Bronchial epithelial cell (primary cell): ENCODE measurements around the gene PLOD3. TPM values are rescaled to one million over a fixed set of nuclear protein-coding genes. Genes with fewer than 3 reads are reported as not detected.

Source experiments
- DNase-seq: peaks from one replicate; pipeline ENCODE4 v3.0.0-alpha.2; 2010; ENCODE audit warnings: low read depth
- FAIRE-seq: peaks from 2 replicates; lab custom pipeline; 2011; peaks lifted over from hg19 to GRCh38; lab: Jason Lieb, UNC
- H3K27me3 ChIP-seq: 2 replicates; pipeline ENCODE4 v1.5.1; 2011; ENCODE audit warnings: low read length; ENCODE audit not compliant: control insufficient read depth, insufficient read depth
- H3K36me3 ChIP-seq: 2 replicates; pipeline ENCODE4 v1.5.1; 2011; ENCODE audit warnings: low read length; ENCODE audit not compliant: control insufficient read depth, insufficient read depth
- H3K4me3 ChIP-seq: 2 replicates; pipeline ENCODE4 v1.5.1; 2011; ENCODE audit warnings: mild to moderate bottlenecking, low read depth, low read length, control low read depth
- total RNA-seq: library from RNA; depleted of rRNA; stranded (reverse); fragments of >200 nt; gene quantifications from 2 replicates; pipeline ENCODE4 v1.2.1, GENCODE V29; 2014
- TF ChIP-seq, protein P1 (sequence below): IDR thresholded peaks from 2 replicates; pipeline ENCODE4 v1.5.1; 2011; ENCODE audit warnings: mild to moderate bottlenecking, moderate library complexity, low read length, control low read depth, inconsistent platforms; ENCODE audit not compliant: insufficient read depth, severe bottlenecking

PLOD3 gene
- total RNA-seq, 1 donor from 2014 or later: 27.9 TPM

DNA sequence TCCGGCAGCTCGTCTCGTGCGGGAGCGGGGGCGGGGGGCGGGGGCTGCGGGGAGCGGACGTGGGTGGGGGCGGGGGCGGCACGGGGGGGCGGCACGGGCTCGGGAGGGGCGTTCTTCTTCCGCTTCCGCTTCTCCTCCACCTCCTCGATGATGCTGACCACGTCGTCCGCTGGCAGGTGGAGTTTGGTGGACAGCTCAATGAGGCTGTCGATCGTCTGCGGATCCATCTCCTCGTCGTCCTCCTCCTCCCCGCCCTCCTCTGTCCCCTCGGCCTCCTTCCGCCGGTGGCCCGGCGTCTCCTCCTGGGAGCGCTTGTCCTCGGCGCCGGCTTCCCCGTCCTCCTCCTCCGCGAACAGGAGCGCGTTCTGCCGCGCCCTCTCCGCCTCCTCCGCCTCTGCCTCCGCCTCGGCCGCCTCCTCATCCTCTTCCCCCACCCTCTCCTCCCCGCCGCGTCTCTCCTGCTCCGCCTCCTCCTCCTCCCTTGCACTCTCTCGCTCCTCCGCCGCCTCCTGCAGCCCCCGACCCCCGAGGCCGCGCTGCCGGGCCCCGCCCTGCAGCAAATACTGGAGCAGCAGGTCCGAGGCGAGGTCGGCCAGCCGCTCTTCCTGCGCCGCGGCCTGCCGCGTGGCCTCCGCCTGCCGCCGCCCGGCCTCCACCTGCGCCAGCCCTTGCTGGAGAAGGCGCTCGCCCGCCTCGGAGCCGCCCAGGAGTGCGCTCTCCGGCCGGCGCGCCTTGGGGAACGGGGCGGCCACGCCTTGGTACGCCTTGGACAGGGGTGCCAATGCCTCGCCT is 53.9 kb downstream of the PLOD3 start:
- DNase-seq: no peak
- H3K27me3 ChIP-seq: peaks cover 14% of the 10 kb centered on the region
- no peak for FAIRE-seq
- TF ChIP-seq, protein P1, sequence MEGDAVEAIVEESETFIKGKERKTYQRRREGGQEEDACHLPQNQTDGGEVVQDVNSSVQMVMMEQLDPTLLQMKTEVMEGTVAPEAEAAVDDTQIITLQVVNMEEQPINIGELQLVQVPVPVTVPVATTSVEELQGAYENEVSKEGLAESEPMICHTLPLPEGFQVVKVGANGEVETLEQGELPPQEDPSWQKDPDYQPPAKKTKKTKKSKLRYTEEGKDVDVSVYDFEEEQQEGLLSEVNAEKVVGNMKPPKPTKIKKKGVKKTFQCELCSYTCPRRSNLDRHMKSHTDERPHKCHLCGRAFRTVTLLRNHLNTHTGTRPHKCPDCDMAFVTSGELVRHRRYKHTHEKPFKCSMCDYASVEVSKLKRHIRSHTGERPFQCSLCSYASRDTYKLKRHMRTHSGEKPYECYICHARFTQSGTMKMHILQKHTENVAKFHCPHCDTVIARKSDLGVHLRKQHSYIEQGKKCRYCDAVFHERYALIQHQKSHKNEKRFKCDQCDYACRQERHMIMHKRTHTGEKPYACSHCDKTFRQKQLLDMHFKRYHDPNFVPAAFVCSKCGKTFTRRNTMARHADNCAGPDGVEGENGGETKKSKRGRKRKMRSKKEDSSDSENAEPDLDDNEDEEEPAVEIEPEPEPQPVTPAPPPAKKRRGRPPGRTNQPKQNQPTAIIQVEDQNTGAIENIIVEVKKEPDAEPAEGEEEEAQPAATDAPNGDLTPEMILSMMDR: no peak
- H3K4me3 ChIP-seq: peak overlapping the region; percentile 32
- peaks cover 14% of the 10 kb centered on the region for H3K36me3 ChIP-seq

DNA sequence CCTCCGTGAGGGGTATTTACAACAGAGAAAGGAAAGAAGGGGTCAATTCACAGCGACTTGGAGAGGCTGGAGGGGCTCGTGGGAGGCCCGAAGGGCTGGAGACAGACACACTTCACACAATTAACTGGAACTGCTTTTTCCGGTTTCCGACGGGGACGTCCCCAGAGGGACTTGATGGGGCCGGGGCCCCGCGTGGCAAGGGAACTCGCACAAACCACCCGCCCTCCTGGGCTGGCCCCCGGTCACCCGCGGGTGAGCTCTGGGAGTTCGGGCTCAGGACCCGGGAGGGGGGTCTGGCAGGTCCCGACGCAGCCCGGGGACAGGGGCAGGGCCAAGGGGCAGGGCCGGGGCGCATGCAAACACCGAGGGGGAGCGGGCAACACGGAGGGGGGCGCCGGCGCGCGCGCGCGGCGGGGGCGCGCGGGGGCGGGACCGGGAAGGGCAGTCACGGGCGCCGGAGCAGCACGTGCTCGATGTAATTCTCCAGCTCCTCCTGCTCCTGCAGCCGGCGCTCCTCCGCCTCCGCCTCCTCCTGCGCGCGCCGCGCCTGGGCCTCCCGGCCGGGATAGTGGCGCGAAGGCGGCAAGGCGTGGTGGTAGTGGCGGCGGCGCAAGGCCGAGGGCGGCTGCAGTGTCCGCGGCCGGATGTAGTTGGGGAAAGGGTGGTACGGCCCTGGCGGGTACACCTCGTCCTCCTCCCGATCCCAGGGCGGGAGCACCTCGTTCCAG is 54.7 kb downstream of the PLOD3 start:
- DNase-seq: no peak
- Histone ChIP-seq H3K4me3 (peak overlapping the region; percentile 32), H3K36me3 (peaks cover 18% of the 10 kb centered on the region), H3K27me3 (peaks cover 13% of the 10 kb centered on the region)
- no peak for FAIRE-seq
- TF ChIP-seq, protein P1: no peak

DNA sequence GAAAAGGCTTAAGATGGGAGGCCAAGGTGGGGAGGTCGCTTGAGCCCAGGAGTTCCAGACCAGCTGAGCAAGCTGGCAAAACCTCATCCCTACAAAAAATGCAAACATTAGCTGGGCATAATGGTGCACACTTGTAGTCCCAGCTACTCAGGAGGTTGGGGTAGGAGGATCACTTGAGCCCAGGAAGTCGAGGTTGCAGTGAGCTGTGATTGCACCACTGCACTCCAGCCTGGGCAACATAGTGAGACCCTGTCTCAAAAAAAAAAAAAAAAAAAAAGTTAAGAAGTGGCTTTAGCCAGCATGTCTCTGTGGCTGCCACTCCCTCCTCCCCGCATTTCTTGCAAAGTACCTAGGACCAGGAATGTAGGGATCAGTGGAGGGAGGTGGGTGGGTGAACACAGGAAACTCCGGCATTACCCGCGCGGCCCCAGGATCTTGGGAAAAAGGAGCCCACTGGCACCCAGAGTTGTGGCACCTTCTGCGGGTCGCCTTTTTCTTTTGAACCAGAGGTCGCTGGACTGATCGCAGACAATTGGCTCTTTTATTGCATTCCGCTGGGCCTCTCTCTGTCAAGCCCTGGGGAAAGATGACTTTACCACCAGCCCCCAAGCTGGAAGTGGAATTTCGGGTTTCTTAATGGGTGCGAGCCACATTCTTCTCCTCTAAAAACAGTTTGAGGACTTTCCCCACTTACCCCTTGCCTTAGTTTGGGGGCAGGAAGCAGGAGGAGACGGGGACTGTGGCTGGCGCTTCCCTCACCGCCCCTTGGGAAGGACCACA is 55.5 kb downstream of the PLOD3 start:
- Histone ChIP-seq H3K27me3 (peaks cover 5% of the 10 kb centered on the region), H3K4me3 (no peak overlapping the region), H3K36me3 (peaks cover 24% of the 10 kb centered on the region)
- DNase-seq (no peak), FAIRE-seq (no peak)
- TF ChIP-seq, protein P1: no peak

DNA sequence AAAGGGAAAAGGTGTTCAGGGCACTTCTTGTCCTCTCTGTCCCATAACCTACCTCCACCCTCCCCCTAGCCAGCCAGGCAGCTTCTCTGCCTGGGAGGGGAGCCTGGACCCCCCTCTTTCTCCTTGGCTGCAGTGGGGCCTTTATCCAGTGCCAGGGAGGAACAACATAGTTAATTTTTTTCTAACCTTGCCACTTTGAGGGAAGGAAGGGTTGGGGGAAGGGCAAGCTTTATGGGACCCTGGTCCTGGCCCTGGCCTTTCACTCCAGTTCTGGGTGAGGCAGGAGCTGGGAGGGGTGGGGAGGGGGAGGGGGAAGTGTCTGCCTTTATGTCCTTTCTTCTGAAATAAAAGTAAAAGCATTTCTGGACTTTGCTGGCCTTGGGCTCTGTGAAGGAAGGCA is 56.5 kb downstream of the PLOD3 start:
- Histone ChIP-seq H3K36me3 (peaks cover 26% of the 10 kb centered on the region), H3K4me3 (no peak overlapping the region), H3K27me3 (peaks cover under 1% of the 10 kb centered on the region)
- DNase-seq (no peak), FAIRE-seq (no peak)
- TF ChIP-seq, protein P1: no peak

DNA sequence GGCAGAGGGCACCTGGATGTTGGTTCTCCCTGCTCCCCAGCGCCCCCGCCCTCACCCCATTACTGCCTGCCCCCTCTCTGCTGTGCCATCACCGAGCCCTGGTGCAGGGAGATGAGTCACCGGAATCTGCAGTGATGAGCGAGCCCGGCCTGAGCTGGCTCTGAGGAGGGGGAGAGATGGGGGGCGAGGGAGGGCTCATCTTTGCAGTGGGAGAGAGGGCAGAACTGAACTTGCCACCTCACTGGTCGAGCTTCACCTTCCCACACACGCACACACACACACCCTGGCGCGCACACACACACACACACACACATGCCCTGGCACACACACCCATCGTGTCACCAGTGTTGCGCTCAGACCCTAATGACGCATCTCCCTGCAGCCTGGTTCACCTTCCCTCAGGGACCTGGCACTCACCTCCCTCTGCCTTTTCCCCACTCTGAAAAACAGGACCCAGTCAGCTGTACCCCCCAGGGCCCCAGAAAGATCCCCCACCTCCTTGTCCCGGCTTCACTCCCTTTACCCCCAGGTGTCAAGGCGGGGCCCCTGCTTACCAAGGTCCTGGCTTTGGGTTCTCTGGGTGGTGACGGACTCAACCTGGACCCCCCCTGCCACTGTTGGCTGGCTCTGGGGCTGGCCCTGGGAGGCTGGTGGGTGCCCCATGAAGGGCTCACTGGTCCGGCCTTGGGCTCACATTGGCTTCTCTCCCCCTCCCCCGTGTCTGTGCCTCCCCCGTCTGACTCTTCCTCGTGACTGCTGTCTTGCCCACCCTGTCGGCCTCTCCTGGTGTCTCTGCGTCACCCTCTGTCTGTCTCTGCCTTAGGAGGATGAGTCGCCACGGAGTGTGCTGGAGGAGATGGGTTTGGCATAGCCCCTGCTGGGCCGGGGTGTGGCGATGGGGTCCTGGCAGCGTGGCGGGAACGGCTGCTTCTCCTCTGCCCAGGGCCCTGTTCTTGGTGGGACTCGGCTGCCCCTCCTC is 57.4 kb downstream of the PLOD3 start:
- DNase-seq (peak; percentile 57), FAIRE-seq (no peak)
- H3K27me3 ChIP-seq: no peaks in the 10 kb centered on the region
- TF ChIP-seq, protein P1: no peak
- H3K4me3 ChIP-seq: no peak overlapping the region
- peaks cover 26% of the 10 kb centered on the region for H3K36me3 ChIP-seq
